Urothelium cell line (cell line): Measurements from ENCODE around the gene CISTR.

ENCODE experiments used
- DNase-seq: peaks from one replicate; pipeline ENCODE4 v3.0.0; 2011; ENCODE audit warnings: low spot score, mixed read lengths
- FAIRE-seq: peaks from 2 replicates; lab custom pipeline; 2011; peaks lifted over from hg19 to GRCh38; lab: Jason Lieb, UNC

The CISTR gene

GRCh38 chr12:53746592-53747092, 5.1 kb downstream of the CISTR start:
- FAIRE-seq (no peak), DNase-seq (peak; percentile 93)

GRCh38 chr12:53744751-53745150, 7.0 kb downstream of the CISTR start:
- no peak for FAIRE-seq
- no peak for DNase-seq

- DNase-seq, result no peak
- FAIRE-seq, result no peak
Observed at GRCh38 chr12:53744130-53744441, 7.7 kb downstream of the CISTR start.

- FAIRE-seq, result no peak
Observed at GRCh38 chr12:53743266-53744129, 8.3 kb downstream of the CISTR start.

GRCh38 chr12:53740130-53740491, 11.7 kb downstream of the CISTR start:
- no peak for FAIRE-seq
- DNase-seq, result no peak

More at GRCh38 chr12:53743266-53744129, 8.3 kb downstream of the CISTR start:
- DNase-seq, result peak; percentile 83

GRCh38 chr12:53739214-53740129, 12.3 kb downstream of the CISTR start:
- FAIRE-seq (no peak), DNase-seq (no peak)

GRCh38 chr12:53738406-53739213, 13.2 kb downstream of the CISTR start:
- FAIRE-seq (no peak), DNase-seq (no peak)

GRCh38 chr12:53737951-53738405, 13.8 kb downstream of the CISTR start:
- no peak for DNase-seq
- no peak for FAIRE-seq

GRCh38 chr12:53737093-53737808, 14.5 kb downstream of the CISTR start:
- FAIRE-seq, result no peak

GRCh38 chr12:53736592-53736991, 15.2 kb downstream of the CISTR start:
- FAIRE-seq, result no peak
- no peak for DNase-seq

More at GRCh38 chr12:53737093-53737808, 14.5 kb downstream of the CISTR start:
- DNase-seq, result no peak

- FAIRE-seq (no peak), DNase-seq (no peak)
Observed at GRCh38 chr12:53735556-53735955, 16.2 kb downstream of the CISTR start.

GRCh38 chr12:53734425-53734824, 17.4 kb downstream of the CISTR start:
- FAIRE-seq, result no peak
- DNase-seq, result no peak

- FAIRE-seq (no peak), DNase-seq (no peak)
Observed at GRCh38 chr12:53733807-53734200, 18.0 kb downstream of the CISTR start.

GRCh38 chr12:53733051-53733806, 18.6 kb downstream of the CISTR start:
- no peak for DNase-seq
- peak; percentile 27 for FAIRE-seq

- FAIRE-seq (no peak), DNase-seq (no peak)
Observed at GRCh38 chr12:53729644-53730043, 22.1 kb downstream of the CISTR start.

GRCh38 chr12:53728206-53728605, 23.6 kb downstream of the CISTR start:
- FAIRE-seq (no peak), DNase-seq (no peak)

GRCh38 chr12:53727310-53728041, 24.3 kb downstream of the CISTR start, which contains the start of gene CALCOCO1:
Gene CALCOCO1 (minus strand): TSS chr12:53727452. CDS start chr12:53725242, 2,210 bp downstream.
- DNase-seq (peak; percentile 99), FAIRE-seq (peak; percentile 96)

- no peak for FAIRE-seq
- no peak for DNase-seq
Observed at GRCh38 chr12:53726946-53727309, 24.9 kb downstream of the CISTR start.

GRCh38 chr12:53726341-53726740, 25.4 kb downstream of the CISTR start:
- no peak for DNase-seq
- FAIRE-seq, result no peak
